HEK293 (cell line): Measurements from ENCODE around the gene SMC5.

Source experiments
- KLF7 ChIP-seq: fragments of 450-650 bp; formaldehyde crosslinking; IDR thresholded peaks from 2 replicates; pipeline ENCODE4 v1.5.1; 2016; ENCODE audit warnings: missing biosample characterization, missing genetic modification characterization, borderline replicate concordance
- SETDB1 ChIP-seq: IDR thresholded peaks from one replicate; pipeline ENCODE4 v1.6.1; 2017; ENCODE audit warnings: mild to moderate bottlenecking, low read length, moderate library complexity, mixed read lengths; ENCODE audit not compliant: insufficient read length
- YY2 ChIP-seq: fragments of 450-650 bp; formaldehyde crosslinking; IDR thresholded peaks from 2 replicates; pipeline ENCODE4 v1.5.1; 2016; ENCODE audit warnings: missing biosample characterization, missing genetic modification characterization
- ZNF302 ChIP-seq: fragments of 450-650 bp; formaldehyde crosslinking; IDR thresholded peaks from 2 replicates; pipeline ENCODE4 v1.5.1; 2016; ENCODE audit warnings: missing biosample characterization, missing genetic modification characterization, low read depth
- TF ChIP-seq, protein P1 (sequence below): fragments of 450-650 bp; formaldehyde crosslinking; IDR thresholded peaks from 2 replicates; pipeline ENCODE4 v1.5.1; 2016; ENCODE audit warnings: missing biosample characterization, missing genetic modification characterization

DNA sequence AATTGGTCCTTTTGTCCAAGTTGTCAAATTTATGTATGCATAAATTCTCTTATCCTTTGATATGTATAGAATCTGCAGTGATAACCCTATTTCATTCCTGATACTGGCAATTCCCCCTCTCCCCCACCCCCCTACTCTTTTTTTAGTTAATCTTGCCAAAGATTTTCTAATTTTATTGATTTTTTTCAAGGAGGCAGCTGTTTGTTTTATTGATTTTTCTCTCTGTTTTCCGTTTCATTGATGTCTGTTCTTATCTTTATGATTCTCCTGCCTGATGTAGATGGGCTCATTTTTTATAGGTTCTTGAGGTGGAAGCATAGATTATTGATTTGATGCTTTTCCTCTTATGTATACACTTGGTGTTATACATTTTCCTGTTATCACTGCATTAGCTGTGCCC is 34.4 kb downstream of the SMC5 start:
- TF ChIP-seq ZNF302 (tag by site-specific recombination) (no peak), SETDB1 (no peak), KLF7 (tag by site-specific recombination) (no peak), YY2 (no peak)
- TF ChIP-seq, protein P1, sequence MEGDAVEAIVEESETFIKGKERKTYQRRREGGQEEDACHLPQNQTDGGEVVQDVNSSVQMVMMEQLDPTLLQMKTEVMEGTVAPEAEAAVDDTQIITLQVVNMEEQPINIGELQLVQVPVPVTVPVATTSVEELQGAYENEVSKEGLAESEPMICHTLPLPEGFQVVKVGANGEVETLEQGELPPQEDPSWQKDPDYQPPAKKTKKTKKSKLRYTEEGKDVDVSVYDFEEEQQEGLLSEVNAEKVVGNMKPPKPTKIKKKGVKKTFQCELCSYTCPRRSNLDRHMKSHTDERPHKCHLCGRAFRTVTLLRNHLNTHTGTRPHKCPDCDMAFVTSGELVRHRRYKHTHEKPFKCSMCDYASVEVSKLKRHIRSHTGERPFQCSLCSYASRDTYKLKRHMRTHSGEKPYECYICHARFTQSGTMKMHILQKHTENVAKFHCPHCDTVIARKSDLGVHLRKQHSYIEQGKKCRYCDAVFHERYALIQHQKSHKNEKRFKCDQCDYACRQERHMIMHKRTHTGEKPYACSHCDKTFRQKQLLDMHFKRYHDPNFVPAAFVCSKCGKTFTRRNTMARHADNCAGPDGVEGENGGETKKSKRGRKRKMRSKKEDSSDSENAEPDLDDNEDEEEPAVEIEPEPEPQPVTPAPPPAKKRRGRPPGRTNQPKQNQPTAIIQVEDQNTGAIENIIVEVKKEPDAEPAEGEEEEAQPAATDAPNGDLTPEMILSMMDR (tag by site-specific recombination) = no peak
